GM06990 (cell line): ENCODE measurements around the gene TSC22D1.

Experiments
- DNase-seq: peaks from one replicate; pipeline ENCODE4 v3.0.0-alpha.2; 2011; ENCODE audit not compliant: insufficient read length; ENCODE audit errors: extremely low read depth
- H3K27me3 ChIP-seq: replicated peaks from 2 replicates; pipeline ENCODE4 v1.6.0; 2011; ENCODE audit warnings: low read length; ENCODE audit not compliant: control insufficient read depth, insufficient read depth
- H3K36me3 ChIP-seq: 2 replicates; pipeline ENCODE4 v1.5.1; 2011; ENCODE audit warnings: low read length; ENCODE audit not compliant: control insufficient read depth, insufficient read depth
- H3K4me3 ChIP-seq: replicated peaks from 2 replicates; pipeline ENCODE4 v1.5.1; 2011; ENCODE audit warnings: low read depth, mild to moderate bottlenecking, control low read depth, low read length
- CTCF ChIP-seq: IDR thresholded peaks from 2 replicates; pipeline ENCODE4 v1.5.1; 2011; ENCODE audit warnings: low read length, control low read depth, mild to moderate bottlenecking, inconsistent platforms; ENCODE audit not compliant: insufficient read depth, poor library complexity, severe bottlenecking

Gene TSC22D1

GRCh38 chr13:44549476-44549875 is 26.7 kb downstream of the TSC22D1 start:
- no peaks in the 10 kb centered on the region for H3K27me3 ChIP-seq
- no peaks in the 10 kb centered on the region for H3K36me3 ChIP-seq
- no peak for TF ChIP-seq CTCF
- no peak overlapping the region for H3K4me3 ChIP-seq
- DNase-seq, result no peak

GRCh38 chr13:44546164-44546563 is 30.0 kb downstream of the TSC22D1 start:
- no peaks in the 10 kb centered on the region for H3K27me3 ChIP-seq
- no peak overlapping the region for H3K4me3 ChIP-seq
- H3K36me3 ChIP-seq, result no peaks in the 10 kb centered on the region
- no peak for TF ChIP-seq CTCF
- DNase-seq, result no peak

- no peaks in the 10 kb centered on the region for H3K27me3 ChIP-seq
- H3K36me3 ChIP-seq, result no peaks in the 10 kb centered on the region
- no peak for DNase-seq
- TF ChIP-seq CTCF, result no peak
- H3K4me3 ChIP-seq, result no peak overlapping the region
Observed at GRCh38 chr13:44543369-44543768, 32.8 kb downstream of the TSC22D1 start.

- H3K4me3 ChIP-seq, result no peak overlapping the region
- H3K27me3 ChIP-seq, result no peaks in the 10 kb centered on the region
- TF ChIP-seq CTCF, result no peak
- H3K36me3 ChIP-seq, result no peaks in the 10 kb centered on the region
- DNase-seq, result no peak
Observed at GRCh38 chr13:44542361-44542760, 33.8 kb downstream of the TSC22D1 start.

GRCh38 chr13:44541601-44542000 is 34.5 kb downstream of the TSC22D1 start:
- H3K36me3 ChIP-seq, result no peaks in the 10 kb centered on the region
- no peak for TF ChIP-seq CTCF
- H3K4me3 ChIP-seq, result no peak overlapping the region
- DNase-seq, result no peak
- no peaks in the 10 kb centered on the region for H3K27me3 ChIP-seq

- Histone ChIP-seq H3K4me3 (no peak overlapping the region), H3K36me3 (no peaks in the 10 kb centered on the region), H3K27me3 (no peaks in the 10 kb centered on the region)
- DNase-seq, result no peak
- no peak for TF ChIP-seq CTCF
Observed at GRCh38 chr13:44540761-44541434, 35.2 kb downstream of the TSC22D1 start.
